Camera-type eye (tissue), 1 donor: ENCODE data around the gene MAP2K4. TPM values are rescaled to one million over a fixed set of nuclear protein-coding genes. Genes with fewer than 3 reads are reported as not detected.

Source experiments
- total RNA-seq: library from RNA; depleted of rRNA; stranded (reverse); fragments of >200 nt; gene quantifications from one replicate; pipeline ENCODE4 v1.2.3, GENCODE V29; 2014

Gene MAP2K4
- 65.6 TPM for total RNA-seq

DNA sequence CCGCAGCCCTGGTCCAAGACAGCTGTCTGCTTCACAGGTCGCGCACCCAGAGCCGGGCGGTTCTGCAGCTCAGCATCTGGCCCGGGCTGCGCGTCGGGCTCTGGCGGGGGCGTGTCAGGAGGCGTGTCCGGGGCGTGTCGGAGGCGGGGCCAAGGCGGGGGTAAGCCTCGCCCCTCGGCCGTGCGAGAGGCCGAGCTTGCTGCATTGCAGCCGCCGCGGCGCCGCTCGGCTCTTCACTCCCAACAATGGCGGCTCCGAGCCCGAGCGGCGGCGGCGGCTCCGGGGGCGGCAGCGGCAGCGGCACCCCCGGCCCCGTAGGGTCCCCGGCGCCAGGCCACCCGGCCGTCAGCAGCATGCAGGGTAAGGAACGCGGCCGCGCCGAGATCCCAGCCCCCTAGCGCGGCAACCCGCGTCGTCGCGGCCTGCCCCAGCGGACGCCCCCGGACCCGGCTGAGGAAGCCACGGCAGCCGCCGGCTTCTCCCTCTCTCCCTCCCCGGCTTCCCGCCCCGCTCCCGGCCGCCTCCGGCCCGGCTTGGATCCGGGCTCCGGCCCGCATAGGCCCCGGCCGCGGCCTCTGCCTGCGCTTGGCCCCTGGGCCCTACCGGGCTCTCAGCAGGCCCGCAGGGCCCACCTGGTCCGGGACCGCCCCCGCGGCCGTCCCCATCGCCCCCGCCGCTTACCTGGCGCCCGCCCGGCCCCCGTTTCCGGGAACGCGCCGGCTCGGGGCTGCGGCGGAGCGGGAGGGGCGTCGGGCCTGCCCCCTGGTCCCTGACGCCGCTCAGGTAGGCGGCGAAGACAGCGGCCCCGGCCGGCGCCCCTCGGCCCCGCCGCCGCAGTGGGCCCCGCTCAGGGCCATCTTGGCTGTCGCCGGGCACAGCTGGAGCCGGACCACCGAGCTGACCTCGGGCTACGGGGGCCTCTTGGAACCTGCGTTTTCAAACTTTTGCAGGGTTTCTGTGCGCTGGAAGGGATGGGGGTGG lies at the start of gene MAP2K4:
Gene MAP2K4 (plus strand): TSS at position 236 of the 981 bp plus-strand sequence. CDS start 10 bp downstream, at position 246.

DNA sequence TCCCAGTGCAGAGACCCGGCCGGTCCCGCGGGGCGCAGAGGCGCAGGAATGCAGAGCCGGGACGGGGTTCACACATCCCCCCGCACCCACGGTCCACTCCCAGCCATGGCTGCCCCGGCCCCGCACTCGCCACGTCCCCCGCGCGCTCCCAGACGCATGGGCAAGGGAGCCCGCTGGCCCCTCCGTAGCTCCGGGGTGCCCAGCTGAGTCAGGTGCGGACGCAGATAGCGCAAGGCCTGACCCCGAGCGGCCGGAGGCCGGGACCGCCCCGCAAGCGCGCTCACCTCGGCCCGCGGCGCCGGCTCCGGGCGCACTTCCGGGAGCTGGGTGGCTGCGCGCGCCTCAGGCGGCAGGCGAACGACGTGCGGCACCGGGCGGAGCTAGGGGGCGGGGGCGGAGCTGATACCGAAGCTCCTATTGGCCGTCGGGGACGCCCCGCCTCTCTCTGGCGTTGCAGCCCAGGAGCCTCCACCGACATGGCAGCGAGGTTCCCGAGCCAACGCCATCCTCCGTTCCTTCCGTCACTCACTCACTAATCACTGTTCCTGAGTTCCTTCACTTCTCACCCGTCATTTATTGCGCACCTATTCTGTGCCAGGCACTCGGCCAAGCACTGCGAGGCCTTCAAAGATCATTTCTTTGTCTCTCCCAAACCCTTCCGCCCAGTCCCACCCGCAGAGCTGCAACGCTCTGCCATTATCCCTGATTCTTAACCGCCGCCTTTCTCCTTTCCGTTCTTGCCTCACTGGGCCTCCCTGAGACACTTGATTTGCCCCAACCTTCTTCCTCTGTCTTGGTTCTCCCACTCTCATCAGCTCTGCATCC lies 23.3 kb upstream of the MAP2K4 start, which contains the start of gene ZNF18:
Gene ZNF18 (minus strand): TSS at position 329 of the 825 bp plus-strand sequence. CDS start 4,646 bp downstream, outside the sequence.

Other genes starting within 250 kb of the MAP2K4 start
- gene ZNF18, start 23.4 kb upstream of the MAP2K4 start, total RNA-seq, result 17.0 TPM